HepG2 (cell line): ENCODE data around the gene FBF1. TPM values are rescaled to one million over a fixed set of nuclear protein-coding genes. Genes with fewer than 3 reads are reported as not detected.

ENCODE experiments used
- CREB3 ChIP-seq: sonication (generic); formaldehyde crosslinking; IDR thresholded peaks from 2 replicates; pipeline ENCODE4 v1.5.0; 2020; ENCODE audit warnings: missing genetic modification reagents
- ELK4 ChIP-seq: sonication (generic); formaldehyde crosslinking; IDR thresholded peaks from 2 replicates; pipeline ENCODE4 v1.9.0; 2021; ENCODE audit warnings: missing genetic modification reagents, borderline replicate concordance
- FLYWCH1 ChIP-seq: sonication (generic); formaldehyde crosslinking; IDR thresholded peaks from 2 replicates; pipeline ENCODE4 v1.8.1; 2023; ENCODE audit warnings: mild to moderate bottlenecking, missing genetic modification reagents
- FOXA3 ChIP-seq: IDR thresholded peaks from 2 replicates; pipeline ENCODE4 v1.6.1; 2016; ENCODE audit warnings: missing genetic modification reagents, missing compliant biosample characterization
- KDM4B ChIP-seq: sonication (generic); formaldehyde crosslinking; IDR thresholded peaks from 2 replicates; pipeline ENCODE4 v1.4.0; 2020; ENCODE audit warnings: missing genetic modification reagents
- PTBP1 ChIP-seq: fragments of 200-400 bp; formaldehyde crosslinking; IDR thresholded peaks from 2 replicates; pipeline ENCODE4 v1.6.1; 2018; ENCODE audit warnings: low read length, low read depth; ENCODE audit not compliant: poor library complexity, severe bottlenecking
- SALL1 ChIP-seq: sonication (generic); formaldehyde crosslinking; IDR thresholded peaks from 2 replicates; pipeline ENCODE4 v1.8.0; 2022; ENCODE audit warnings: mild to moderate bottlenecking, missing genetic modification reagents
- SRY ChIP-seq: sonication (generic); formaldehyde crosslinking; IDR thresholded peaks from 2 replicates; pipeline ENCODE4 v1.8.0; 2022; ENCODE audit warnings: mild to moderate bottlenecking, missing genetic modification reagents
- TEAD3 ChIP-seq: optimal IDR thresholded peaks from 2 replicates; pipeline ENCODE3; 2016; ENCODE audit warnings: borderline replicate concordance
- ZBTB38 ChIP-seq: sonication (generic); formaldehyde crosslinking; IDR thresholded peaks from 2 replicates; pipeline ENCODE4 v1.5.1; 2020; ENCODE audit warnings: mild to moderate bottlenecking, missing genetic modification reagents
- ZFAT ChIP-seq: sonication (generic); formaldehyde crosslinking; conservative IDR thresholded peaks from 2 replicates; pipeline ENCODE4 v1.8.1; 2023; ENCODE audit warnings: missing genetic modification reagents, inconsistent platforms
- ZNF747 ChIP-seq: sonication (generic); formaldehyde crosslinking; IDR thresholded peaks from 2 replicates; pipeline ENCODE4 v1.8.1; 2023; ENCODE audit warnings: missing genetic modification reagents, mild to moderate bottlenecking, borderline replicate concordance
- polyA plus RNA-seq, 8 experiments: library from polyadenylated mRNA; depleted of rRNA in 3 of 8; stranded (reverse) in 7 of 8; unstranded in 1 of 8; fragments of >200 nt; fragmentation: Illumina TruSeq in 4 of 8; extraction: Trizol in 4 of 8; gene quantifications; 2 replicates each; pipeline versions ENCODE4 v1.2.1 to v1.2.3, GENCODE V29; 2011 to 2016; ENCODE audit warnings: low read depth in 4 of 8, missing spikeins in 1 of 8, mixed read lengths in 1 of 8; ENCODE audit not compliant: insufficient read depth in 1 of 8
- total RNA-seq, 5 experiments: library from RNA; depleted of rRNA; stranded (reverse); fragments of >200 nt; fragmentation: Illumina TruSeq; extraction: Trizol; gene quantifications; 2 replicates each; pipeline ENCODE4 v1.2.3, GENCODE V29; 2016; ENCODE audit warnings: low read depth in 1 of 5
- TF ChIP-seq, protein P1 (sequence below), 2 experiments: sonication (generic) in 1 of 2; formaldehyde crosslinking in 1 of 2; IDR thresholded peaks; 2 replicates each; pipeline versions ENCODE4 v1.6.1 to v1.9.0; 2014 to 2022; ENCODE audit warnings: antibody characterized with exemption in 1 of 2, borderline replicate concordance in 1 of 2, inconsistent platforms in 1 of 2, low read depth in 1 of 2, missing genetic modification reagents in 1 of 2
- TF ChIP-seq, protein P2 (sequence below): sonication (generic); formaldehyde crosslinking; IDR thresholded peaks from 2 replicates; pipeline ENCODE4 v1.4.0; 2020; ENCODE audit warnings: mild to moderate bottlenecking, missing genetic modification reagents
- TF ChIP-seq, protein P3 (sequence below): sonication (generic); formaldehyde crosslinking; IDR thresholded peaks from 2 replicates; pipeline ENCODE4 v1.4.0; 2020; ENCODE audit warnings: mild to moderate bottlenecking, missing genetic modification reagents
- TF ChIP-seq, protein P4 (sequence below): sonication (generic); formaldehyde crosslinking; conservative IDR thresholded peaks from 2 replicates; pipeline ENCODE4 v1.8.1; 2023; ENCODE audit warnings: missing genetic modification reagents

FBF1 gene
- total and polyA plus RNA-seq, 2 of the 13 experiments (the other 11 are each of a cell fraction or from before 2014, with no cell fraction given): 2.4 to 8.1 TPM

DNA sequence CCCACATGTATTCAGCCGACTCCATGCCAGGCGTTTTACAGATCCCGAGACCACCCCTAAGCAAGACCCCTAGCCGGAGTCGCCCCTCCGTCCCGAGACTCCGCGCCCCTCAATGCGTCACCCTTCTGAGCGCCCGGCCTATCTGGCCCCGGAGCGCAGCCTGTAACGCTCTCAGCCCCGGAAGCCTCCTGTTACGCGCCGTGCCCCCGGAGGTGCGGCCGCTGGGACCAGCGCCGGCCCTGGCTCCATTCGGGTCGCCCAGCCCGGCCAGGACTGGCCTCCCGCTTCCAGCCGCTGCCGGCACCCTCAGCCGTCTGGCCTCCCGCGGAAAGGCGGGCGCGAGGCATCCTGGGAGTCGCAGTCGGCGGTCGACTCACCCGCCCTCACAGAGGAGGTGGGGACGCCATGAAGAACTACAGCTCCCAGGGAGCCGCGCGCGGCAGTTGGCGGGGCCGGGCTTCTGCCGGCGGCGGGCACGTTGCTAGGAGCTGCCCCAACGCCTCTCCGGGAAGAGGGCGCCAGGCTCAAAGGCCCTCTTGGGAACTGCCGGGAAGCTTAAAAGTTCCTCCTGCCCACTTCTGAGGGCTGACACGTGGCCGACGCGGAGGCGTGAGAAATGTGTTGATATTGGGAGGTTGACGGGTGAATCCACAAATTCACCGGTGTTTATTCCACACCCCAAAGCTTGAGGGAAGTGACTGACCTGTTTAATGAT is at the start of gene FBF1 (continued):
- TF ChIP-seq CREB3 (CRISPR knock-in tag) (peak; percentile 58; the same call in 1 of the 2 replicates), ZBTB38 (peak; percentile 80; the same call in 1 of the 2 replicates), SALL1 (CRISPR knock-in tag) (peak; percentile 92), ELK4 (CRISPR knock-in tag) (no peak; the same call in 1 of the 2 replicates), KDM4B (CRISPR knock-in tag) (peak; percentile 92; the same call in 1 of the 2 replicates), SRY (CRISPR knock-in tag) (peak; percentile 68; the same call in 1 of the 2 replicates), PTBP1 (no peak), TEAD3 (peak; percentile 64), FOXA3 (peak; percentile 74), ZFAT (0 out of 2 replicates have a peak, but pooled peaks have one; percentile 26), FLYWCH1 (CRISPR knock-in tag) (no peak), ZNF747 (CRISPR knock-in tag) (peak; percentile 84; the same call in 1 of the 2 replicates)
- TF ChIP-seq, protein P1, sequence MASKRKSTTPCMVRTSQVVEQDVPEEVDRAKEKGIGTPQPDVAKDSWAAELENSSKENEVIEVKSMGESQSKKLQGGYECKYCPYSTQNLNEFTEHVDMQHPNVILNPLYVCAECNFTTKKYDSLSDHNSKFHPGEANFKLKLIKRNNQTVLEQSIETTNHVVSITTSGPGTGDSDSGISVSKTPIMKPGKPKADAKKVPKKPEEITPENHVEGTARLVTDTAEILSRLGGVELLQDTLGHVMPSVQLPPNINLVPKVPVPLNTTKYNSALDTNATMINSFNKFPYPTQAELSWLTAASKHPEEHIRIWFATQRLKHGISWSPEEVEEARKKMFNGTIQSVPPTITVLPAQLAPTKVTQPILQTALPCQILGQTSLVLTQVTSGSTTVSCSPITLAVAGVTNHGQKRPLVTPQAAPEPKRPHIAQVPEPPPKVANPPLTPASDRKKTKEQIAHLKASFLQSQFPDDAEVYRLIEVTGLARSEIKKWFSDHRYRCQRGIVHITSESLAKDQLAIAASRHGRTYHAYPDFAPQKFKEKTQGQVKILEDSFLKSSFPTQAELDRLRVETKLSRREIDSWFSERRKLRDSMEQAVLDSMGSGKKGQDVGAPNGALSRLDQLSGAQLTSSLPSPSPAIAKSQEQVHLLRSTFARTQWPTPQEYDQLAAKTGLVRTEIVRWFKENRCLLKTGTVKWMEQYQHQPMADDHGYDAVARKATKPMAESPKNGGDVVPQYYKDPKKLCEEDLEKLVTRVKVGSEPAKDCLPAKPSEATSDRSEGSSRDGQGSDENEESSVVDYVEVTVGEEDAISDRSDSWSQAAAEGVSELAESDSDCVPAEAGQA (IDR thresholded peaks at IDR 0.05; ENCODE audit: low read depth): peak; percentile 65
- TF ChIP-seq, protein P1 (CRISPR knock-in tag; IDR thresholded peaks at IDR 0.05; ENCODE audit: borderline replicate concordance): 0 out of 2 replicates have a peak, but pooled peaks have one; percentile 78
- TF ChIP-seq, protein P2, sequence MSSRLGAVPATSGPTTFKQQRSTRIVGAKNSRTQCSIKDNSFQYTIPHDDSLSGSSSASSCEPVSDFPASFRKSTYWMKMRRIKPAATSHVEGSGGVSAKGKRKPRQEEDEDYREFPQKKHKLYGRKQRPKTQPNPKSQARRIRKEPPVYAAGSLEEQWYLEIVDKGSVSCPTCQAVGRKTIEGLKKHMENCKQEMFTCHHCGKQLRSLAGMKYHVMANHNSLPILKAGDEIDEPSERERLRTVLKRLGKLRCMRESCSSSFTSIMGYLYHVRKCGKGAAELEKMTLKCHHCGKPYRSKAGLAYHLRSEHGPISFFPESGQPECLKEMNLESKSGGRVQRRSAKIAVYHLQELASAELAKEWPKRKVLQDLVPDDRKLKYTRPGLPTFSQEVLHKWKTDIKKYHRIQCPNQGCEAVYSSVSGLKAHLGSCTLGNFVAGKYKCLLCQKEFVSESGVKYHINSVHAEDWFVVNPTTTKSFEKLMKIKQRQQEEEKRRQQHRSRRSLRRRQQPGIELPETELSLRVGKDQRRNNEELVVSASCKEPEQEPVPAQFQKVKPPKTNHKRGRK (CRISPR knock-in tag): no peak
- TF ChIP-seq, protein P3, sequence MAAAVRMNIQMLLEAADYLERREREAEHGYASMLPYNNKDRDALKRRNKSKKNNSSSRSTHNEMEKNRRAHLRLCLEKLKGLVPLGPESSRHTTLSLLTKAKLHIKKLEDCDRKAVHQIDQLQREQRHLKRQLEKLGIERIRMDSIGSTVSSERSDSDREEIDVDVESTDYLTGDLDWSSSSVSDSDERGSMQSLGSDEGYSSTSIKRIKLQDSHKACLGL (CRISPR knock-in tag): peak; percentile 95
- TF ChIP-seq, protein P4, sequence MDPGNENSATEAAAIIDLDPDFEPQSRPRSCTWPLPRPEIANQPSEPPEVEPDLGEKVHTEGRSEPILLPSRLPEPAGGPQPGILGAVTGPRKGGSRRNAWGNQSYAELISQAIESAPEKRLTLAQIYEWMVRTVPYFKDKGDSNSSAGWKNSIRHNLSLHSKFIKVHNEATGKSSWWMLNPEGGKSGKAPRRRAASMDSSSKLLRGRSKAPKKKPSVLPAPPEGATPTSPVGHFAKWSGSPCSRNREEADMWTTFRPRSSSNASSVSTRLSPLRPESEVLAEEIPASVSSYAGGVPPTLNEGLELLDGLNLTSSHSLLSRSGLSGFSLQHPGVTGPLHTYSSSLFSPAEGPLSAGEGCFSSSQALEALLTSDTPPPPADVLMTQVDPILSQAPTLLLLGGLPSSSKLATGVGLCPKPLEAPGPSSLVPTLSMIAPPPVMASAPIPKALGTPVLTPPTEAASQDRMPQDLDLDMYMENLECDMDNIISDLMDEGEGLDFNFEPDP (CRISPR knock-in tag): 0 out of 2 replicates have a peak, but pooled peaks have one; percentile 2
